Measurements from ENCODE around the gene TP73. TPM values are rescaled to one million over a fixed set of nuclear protein-coding genes. Genes with fewer than 3 reads are reported as not detected.
A peak's percentile ranks its signal among the peaks of the same experiment; 100 is the strongest.

The TP73 gene
- total RNA-seq, 2 donors from 2014 or later: 0.29 to 0.42 TPM

DNA sequence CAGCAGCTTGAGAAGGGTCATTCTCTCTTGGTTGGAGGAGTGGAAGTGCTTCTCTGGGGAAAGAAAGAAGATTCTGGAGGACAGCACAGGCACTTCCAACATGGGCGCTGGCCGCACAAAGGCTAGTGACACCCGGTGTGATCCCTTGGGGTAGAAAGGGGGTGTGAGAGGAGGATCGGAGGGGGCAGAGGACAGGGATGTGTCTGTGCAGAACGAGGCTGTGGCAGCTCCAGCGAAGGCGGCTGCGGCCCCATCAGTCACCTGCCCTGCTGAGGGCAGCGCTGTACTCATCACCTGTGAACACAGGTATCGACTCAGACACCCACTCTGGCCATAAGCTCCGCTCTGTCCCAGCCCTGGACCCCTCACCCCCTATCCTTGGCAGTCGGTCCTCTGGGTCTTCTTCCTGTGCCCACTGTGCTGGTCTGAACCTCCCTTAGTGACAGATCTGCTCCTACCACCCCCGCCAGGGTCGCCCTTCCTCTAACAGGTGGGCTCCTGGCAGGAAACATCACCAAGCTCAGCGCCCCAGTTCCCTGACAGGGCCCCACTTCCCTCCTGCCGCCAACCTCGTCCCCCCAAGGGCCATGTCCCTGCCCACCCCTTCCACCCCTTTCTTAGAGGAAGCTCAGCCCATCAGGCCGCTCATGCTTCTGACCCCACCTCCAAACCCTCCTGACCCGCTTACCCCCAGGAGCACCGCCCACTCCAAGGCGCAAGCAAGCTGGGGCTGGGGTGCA, 20.1 kb downstream of the TP73 start:
- H3K27ac ChIP-seq: no peak overlapping the region
- no peak overlapping the region for H3K9ac ChIP-seq (ENCODE audit: low read depth in 2 of 2, low read length in 2 of 2)
- H3K4me1 ChIP-seq: no peaks in the 10 kb centered on the region
- H3K27me3 ChIP-seq: no peaks in the 10 kb centered on the region
- no peaks in the 10 kb centered on the region for H3K36me3 ChIP-seq
- no peaks in the 10 kb centered on the region for H3K9me3 ChIP-seq
- intact Hi-C loops (cut with DNase I): no loop called here
- DNase-seq: no peak
- TF ChIP-seq, protein P1, sequence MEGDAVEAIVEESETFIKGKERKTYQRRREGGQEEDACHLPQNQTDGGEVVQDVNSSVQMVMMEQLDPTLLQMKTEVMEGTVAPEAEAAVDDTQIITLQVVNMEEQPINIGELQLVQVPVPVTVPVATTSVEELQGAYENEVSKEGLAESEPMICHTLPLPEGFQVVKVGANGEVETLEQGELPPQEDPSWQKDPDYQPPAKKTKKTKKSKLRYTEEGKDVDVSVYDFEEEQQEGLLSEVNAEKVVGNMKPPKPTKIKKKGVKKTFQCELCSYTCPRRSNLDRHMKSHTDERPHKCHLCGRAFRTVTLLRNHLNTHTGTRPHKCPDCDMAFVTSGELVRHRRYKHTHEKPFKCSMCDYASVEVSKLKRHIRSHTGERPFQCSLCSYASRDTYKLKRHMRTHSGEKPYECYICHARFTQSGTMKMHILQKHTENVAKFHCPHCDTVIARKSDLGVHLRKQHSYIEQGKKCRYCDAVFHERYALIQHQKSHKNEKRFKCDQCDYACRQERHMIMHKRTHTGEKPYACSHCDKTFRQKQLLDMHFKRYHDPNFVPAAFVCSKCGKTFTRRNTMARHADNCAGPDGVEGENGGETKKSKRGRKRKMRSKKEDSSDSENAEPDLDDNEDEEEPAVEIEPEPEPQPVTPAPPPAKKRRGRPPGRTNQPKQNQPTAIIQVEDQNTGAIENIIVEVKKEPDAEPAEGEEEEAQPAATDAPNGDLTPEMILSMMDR (IDR thresholded peaks at IDR 0.05): no peak
- H3K4me3 ChIP-seq: no peak overlapping the region

DNA sequence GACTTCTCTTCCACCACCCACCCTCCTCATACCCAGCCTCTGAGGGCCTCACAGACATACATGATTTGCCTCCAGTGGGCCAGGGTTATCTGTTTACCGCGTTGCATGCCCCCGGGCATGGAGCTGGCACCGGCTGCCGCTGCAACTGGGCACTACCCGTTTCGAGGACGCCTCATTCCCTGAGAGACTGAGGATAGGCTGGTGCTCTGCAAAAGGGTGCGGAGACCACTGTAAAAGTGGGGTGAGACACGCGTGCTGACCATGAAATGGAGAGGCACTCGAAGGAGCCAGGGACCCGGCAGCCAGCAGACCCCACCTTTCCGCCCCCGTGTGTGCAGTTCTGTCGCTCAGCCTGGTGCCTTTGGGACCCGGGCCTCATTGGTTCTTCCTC, 20.6 kb downstream of the TP73 start:
- DNase-seq: no peak

DNA sequence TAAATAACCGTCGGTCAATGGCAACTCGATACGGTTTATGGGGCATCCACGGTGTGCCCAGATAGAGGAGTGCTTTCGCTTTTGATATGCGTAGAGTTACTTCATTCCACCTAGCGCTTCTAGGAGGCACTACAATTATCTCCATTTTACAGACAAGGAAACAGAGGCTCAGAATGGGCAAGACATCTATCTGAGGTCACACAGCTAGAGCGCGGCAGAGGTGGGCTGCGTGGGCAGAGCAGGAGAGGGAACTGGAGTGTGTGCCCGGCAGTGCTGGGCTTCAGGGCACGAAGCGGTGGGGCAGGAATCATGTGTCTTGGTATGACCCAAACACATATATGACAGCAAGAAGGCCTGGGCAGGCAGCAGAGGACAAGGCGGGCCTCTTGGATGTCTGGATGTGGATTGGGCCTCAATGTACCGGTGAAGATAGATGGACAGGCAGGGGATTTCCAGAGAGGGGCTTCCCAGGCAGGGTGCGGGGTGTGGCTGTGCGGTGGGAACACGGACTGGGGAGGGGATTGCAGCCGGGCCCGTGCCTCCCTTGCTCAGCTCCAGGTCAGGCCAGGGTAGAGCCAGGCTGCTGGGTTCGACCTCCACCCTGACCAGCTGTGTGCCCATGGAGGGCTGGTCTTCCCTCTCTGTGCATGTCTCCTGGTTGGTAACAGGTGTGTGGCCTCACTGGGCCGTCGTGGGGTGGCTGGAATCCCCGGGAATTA, 21.2 kb downstream of the TP73 start:
- no peaks in the 10 kb centered on the region for H3K4me1 ChIP-seq
- intact Hi-C loops (cut with DNase I): no loop called here
- peak overlapping the region in 1 of 2 donors; percentile 39 for H3K9ac ChIP-seq (ENCODE audit: low read depth in 2 of 2, low read length in 2 of 2)
- no peak overlapping the region for H3K4me3 ChIP-seq
- no peak overlapping the region for H3K27ac ChIP-seq
- no peak for DNase-seq
- no peaks in the 10 kb centered on the region for H3K9me3 ChIP-seq
- TF ChIP-seq, protein P1 (IDR thresholded peaks at IDR 0.05): no peak
- H3K36me3 ChIP-seq: no peaks in the 10 kb centered on the region
- H3K27me3 ChIP-seq: no peaks in the 10 kb centered on the region

More for the DNA sequence above, 20.6 kb downstream of the TP73 start:
- no peak overlapping the region for H3K9ac ChIP-seq (ENCODE audit: low read depth in 2 of 2, low read length in 2 of 2)
- no peaks in the 10 kb centered on the region for H3K9me3 ChIP-seq
- no peaks in the 10 kb centered on the region for H3K4me1 ChIP-seq
- TF ChIP-seq, protein P1 (IDR thresholded peaks at IDR 0.05): no peak
- H3K4me3 ChIP-seq: no peak overlapping the region
- H3K27me3 ChIP-seq: no peaks in the 10 kb centered on the region
- H3K27ac ChIP-seq: no peak overlapping the region
- H3K36me3 ChIP-seq: no peaks in the 10 kb centered on the region
- intact Hi-C loops (cut with DNase I): no loop called here

DNA sequence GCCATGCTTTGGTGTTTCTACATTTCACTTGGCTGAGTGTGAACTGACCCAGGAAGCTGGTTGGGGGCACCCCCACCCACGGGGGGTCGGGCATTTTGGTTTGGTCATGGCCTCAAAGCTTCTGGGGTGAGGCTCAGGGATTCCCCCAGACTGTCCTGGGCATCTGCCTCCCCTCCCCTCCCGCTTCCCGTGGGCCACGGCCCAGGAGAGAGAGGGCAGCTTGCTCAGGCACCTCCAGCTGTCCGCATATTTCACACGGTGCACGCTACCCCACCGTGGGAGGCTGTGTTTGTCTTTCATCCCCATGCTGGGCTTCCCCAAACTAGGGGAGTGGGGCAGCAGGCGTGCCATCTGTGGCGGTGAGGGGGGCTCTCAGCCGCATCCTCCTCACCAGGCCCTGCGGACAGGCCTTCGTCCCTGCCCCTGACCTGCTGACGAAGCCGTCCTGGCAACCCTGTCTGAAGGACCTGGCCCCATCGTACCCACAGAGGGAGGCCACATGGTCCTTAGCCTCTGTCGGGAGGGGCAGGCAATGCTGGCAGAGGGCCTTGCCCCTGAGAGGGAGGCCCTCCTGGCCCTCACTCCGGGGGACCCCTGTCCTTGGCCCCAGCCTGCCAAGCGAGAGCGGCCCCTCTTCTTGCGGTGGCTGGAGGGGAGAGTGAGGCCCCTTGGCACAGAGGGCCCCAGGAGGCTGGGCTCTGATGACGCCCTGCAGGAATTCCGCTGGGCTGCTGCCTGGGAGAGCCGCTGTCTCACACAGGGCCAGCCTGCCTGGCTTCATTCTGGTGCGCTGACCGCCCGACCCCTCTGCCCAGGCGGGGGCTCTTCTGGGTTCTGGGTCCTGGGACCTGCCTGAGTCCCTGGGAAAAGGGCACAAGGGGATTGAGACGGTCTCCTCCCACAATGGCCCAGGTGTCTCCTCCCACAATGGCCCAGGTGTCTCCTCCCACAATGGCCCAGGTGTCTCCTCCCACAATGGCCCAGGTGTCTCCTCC, 22.1 kb downstream of the TP73 start:
- no peak overlapping the region for H3K9ac ChIP-seq (ENCODE audit: low read depth in 2 of 2, low read length in 2 of 2)
- DNase-seq: no peak

More for the DNA sequence above, 22.1 kb downstream of the TP73 start:
- H3K4me3 ChIP-seq: peak overlapping the region; percentile 19
- no peak overlapping the region for H3K27ac ChIP-seq
- intact Hi-C loops (cut with DNase I): no loop called here
- no peaks in the 10 kb centered on the region for H3K27me3 ChIP-seq
- TF ChIP-seq, protein P1 (IDR thresholded peaks at IDR 0.05): no peak
- H3K9me3 ChIP-seq: no peaks in the 10 kb centered on the region
- no peaks in the 10 kb centered on the region for H3K4me1 ChIP-seq
- H3K36me3 ChIP-seq: no peaks in the 10 kb centered on the region

Data from colonic mucosa (tissue), 4 donors.